ENCODE data around the gene HDAC4.

DNA sequence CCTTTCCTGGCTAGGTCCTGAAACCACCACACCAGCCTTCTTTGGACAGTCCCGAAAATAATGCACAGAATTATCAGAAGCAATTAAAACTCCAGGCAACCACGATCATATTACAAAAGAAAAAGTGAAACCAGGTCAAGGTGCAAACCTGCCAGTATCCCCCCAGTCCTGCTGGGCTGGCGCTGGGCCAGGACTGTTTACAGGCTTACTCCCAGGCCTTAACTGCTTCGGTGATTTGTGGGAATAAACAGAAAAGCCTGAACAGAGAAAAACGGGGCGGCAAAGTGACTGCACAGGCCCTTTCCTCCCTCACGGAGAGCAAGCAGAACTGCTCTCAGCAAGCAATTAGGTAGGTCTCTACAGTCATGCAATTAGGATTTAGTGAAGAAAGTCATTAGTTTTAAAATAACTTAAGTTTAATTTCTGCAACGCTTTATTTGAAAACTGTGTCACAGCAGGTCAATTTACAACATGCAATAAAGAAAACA, 1.3 kb downstream of the HDAC4 start:
- TF ChIP-seq, protein P1, sequence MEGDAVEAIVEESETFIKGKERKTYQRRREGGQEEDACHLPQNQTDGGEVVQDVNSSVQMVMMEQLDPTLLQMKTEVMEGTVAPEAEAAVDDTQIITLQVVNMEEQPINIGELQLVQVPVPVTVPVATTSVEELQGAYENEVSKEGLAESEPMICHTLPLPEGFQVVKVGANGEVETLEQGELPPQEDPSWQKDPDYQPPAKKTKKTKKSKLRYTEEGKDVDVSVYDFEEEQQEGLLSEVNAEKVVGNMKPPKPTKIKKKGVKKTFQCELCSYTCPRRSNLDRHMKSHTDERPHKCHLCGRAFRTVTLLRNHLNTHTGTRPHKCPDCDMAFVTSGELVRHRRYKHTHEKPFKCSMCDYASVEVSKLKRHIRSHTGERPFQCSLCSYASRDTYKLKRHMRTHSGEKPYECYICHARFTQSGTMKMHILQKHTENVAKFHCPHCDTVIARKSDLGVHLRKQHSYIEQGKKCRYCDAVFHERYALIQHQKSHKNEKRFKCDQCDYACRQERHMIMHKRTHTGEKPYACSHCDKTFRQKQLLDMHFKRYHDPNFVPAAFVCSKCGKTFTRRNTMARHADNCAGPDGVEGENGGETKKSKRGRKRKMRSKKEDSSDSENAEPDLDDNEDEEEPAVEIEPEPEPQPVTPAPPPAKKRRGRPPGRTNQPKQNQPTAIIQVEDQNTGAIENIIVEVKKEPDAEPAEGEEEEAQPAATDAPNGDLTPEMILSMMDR (IDR thresholded peaks at IDR 0.05; ENCODE audit: low read length) = no peak
- TF ChIP-seq EZH2 (optimal IDR thresholded peaks at IDR 0.05; ENCODE audit: low read depth, low read length) (no peak), EZH2phosphoT487 (IDR thresholded peaks at IDR 0.05; ENCODE audit: low read length) (no peak)
